GM10266 (cell line): Measurements from ENCODE around the gene OTC.

ENCODE experiments used
- DNase-seq: peaks from one replicate; pipeline ENCODE4 v3.0.0; 2012; ENCODE audit errors: extremely low spot score
- CTCF ChIP-seq: IDR thresholded peaks from 2 replicates; pipeline ENCODE4 v1.5.1; 2012; ENCODE audit warnings: mild to moderate bottlenecking, low read depth; ENCODE audit not compliant: control insufficient read depth, insufficient read depth; ENCODE audit errors: missing control alignments

The OTC gene

DNA sequence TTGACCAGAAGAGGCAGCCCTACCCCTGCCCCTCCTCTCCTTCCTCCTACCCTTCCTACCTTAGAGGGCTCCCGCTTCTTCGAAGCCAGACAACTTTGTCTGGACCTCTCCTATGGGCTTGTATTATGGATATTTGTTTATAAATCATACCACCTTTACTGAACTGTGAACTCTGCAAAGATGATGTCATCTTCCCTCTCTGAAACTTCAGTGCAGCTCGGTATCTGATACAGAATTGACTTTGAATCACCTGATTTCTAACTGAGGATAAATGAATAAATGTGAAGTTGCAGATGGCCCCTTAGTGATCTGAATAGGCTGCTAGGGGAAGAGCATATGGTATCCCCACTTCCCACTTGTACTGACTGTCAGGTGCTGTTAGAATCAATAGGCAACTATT lies 1.1 kb upstream of the OTC start:
- no peak for DNase-seq
- TF ChIP-seq CTCF: no peak

GRCh38 chrX:38356401-38356800 lies 4.0 kb downstream of the OTC start:
- no peak for DNase-seq
- no peak for TF ChIP-seq CTCF

GRCh38 chrX:38357747-38358673 lies 5.6 kb downstream of the OTC start:
- no peak for DNase-seq
- TF ChIP-seq CTCF: no peak

DNA sequence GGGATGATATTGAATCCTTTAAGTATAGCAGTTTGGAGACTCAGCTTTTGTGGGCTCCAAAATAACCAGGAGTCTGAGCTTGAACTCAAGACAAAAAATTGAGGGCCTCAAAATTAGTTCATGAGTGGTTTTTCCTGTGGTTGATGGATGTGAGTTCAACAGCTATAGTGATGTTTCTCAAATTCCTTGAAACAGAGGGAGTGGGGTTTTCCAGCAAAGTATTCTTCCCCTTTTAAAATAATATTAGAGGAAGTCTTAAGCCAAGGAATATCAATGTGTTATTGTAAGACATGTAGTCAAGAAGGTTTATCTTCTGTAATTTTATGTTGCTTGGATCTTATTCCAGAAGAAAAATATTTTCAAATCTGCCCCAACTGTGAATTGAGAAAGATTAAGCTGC lies 10.6 kb downstream of the OTC start:
- no peak for TF ChIP-seq CTCF
- no peak for DNase-seq

- no peak for DNase-seq
- no peak for TF ChIP-seq CTCF
Observed at GRCh38 chrX:38365954-38366353, 13.6 kb downstream of the OTC start.

DNA sequence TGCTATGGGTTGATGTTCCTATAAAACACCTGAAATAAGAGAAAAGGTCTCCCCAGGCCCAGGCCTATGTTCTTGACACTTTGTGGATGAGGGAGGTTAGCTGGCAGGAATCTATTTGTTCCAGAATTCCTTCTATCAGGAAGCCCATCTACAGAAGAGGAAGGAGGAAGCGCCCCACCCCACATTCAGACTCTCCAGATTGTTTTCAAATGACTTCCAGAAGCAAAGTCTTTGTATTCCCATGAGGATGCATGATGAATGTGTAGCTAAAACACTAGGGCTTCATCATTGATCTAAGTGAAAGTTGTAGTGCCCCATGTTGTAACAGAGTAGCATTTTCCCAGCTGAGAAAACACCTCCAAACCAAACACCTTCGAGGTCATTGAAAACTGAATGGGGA lies 16.4 kb downstream of the OTC start:
- no peak for DNase-seq
- no peak for TF ChIP-seq CTCF

GRCh38 chrX:38371641-38372040 lies 19.2 kb downstream of the OTC start:
- no peak for DNase-seq
- TF ChIP-seq CTCF: no peak
